ENCODE results near the gene LBR. TPM values are rescaled to one million over a fixed set of nuclear protein-coding genes. Genes with fewer than 3 reads are reported as not detected.

The LBR gene
- total and polyA plus RNA-seq, 8 donors = 12.3 to 31.6 (median 18.5) TPM

DNA sequence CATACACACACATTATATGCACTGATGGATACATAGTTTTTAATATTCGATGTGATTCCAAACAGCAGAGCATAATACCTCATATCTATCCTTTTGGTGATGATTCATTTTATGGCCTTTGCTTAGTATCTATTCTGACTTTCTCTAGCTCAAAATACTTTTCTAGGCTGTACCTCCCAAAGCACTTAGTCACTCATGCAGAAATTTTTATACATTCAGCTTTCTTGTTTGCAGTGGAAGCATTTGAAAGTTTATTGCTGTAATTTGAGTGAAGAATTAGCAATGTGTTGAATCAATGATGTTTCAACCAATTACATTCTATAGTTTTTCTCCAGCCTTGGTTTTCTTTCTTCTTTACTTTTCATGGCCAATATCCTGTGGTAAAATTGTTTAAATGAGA, 66.7 kb downstream of the LBR start:
- intact Hi-C loops (cut with DNase I) = no loop called here
- no peaks in the 10 kb centered on the region for H3K9me3 ChIP-seq
- H3K27me3 ChIP-seq = no peaks in the 10 kb centered on the region
- 77 to 95% methylated on average over 1 of the region's 1 CpG for WGBS, 2 donors
- H3K36me3 ChIP-seq = no peaks in the 10 kb centered on the region
- no peak overlapping the region for H3K4me3 ChIP-seq
- DNase-seq = no peak
- TF ChIP-seq CTCF (IDR thresholded peaks at IDR 0.05) = no peak
- no peak overlapping the region for H3K27ac ChIP-seq
- H3K4me1 ChIP-seq = no peaks in the 10 kb centered on the region
- no peak for ATAC-seq
- no peak for FAIRE-seq

- Histone ChIP-seq H3K27ac (no peak overlapping the region), H3K4me1 (no peaks in the 10 kb centered on the region), H3K4me3 (no peak overlapping the region), H3K9me3 (no peaks in the 10 kb centered on the region), H3K36me3 (no peaks in the 10 kb centered on the region), H3K27me3 (no peaks in the 10 kb centered on the region)
- ATAC-seq (no peak), FAIRE-seq (no peak), DNase-seq (no peak)
- intact Hi-C loops (cut with DNase I) = no loop called here
- no peak for TF ChIP-seq CTCF (IDR thresholded peaks at IDR 0.05)
- 86 to 93% methylated on average over 4 of the region's 4 CpGs for WGBS, 2 donors
These were observed 67.7 kb downstream of the LBR start for GRCh38 chr1:225360119-225360518.

- FAIRE-seq = no peak
- Histone ChIP-seq H3K36me3 (no peaks in the 10 kb centered on the region), H3K9me3 (no peaks in the 10 kb centered on the region), H3K27ac (no peak overlapping the region), H3K4me1 (no peaks in the 10 kb centered on the region), H3K27me3 (no peaks in the 10 kb centered on the region), H3K4me3 (no peak overlapping the region)
- 89 to 96% methylated on average over 1 of the region's 1 CpG for WGBS, 2 donors
- no peak for ATAC-seq
- intact Hi-C loops (cut with DNase I) = no loop called here
- no peak for TF ChIP-seq CTCF (IDR thresholded peaks at IDR 0.05)
- no peak for DNase-seq
These were observed 72.0 kb downstream of the LBR start for GRCh38 chr1:225355863-225356262.

DNA sequence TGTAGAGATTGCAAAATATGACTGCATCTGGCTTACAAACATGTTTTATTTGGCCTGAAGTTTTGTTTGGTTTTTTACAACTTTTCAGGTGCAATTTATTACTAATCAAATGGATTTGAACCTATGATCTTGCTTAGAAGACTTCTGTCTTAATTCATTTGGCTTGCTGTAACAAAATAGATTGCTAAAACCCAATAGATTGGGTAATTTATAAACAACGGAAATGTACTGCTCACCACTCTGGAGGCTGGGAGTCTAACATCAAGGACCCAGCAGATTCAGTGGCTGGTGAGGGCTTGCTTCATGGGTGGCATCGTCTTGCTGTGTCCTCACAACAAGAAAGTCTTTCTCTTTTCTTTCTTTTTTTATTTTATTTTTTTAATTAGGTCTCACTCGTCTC, 72.9 kb downstream of the LBR start:
- intact Hi-C loops (cut with DNase I) = no loop called here
- DNase-seq (no peak), FAIRE-seq (no peak), ATAC-seq (no peak)
- no peaks in the 10 kb centered on the region for H3K36me3 ChIP-seq
- H3K27me3 ChIP-seq = no peaks in the 10 kb centered on the region
- H3K27ac ChIP-seq = no peak overlapping the region
- no peaks in the 10 kb centered on the region for H3K9me3 ChIP-seq
- no peak for TF ChIP-seq CTCF (IDR thresholded peaks at IDR 0.05)
- no peak overlapping the region for H3K4me3 ChIP-seq
- H3K4me1 ChIP-seq = no peaks in the 10 kb centered on the region
- 84 to 95% methylated on average over 3 of the region's 3 CpGs for WGBS, 2 donors

Other genes starting within 250 kb of the LBR start
- 10 to 100 TPM; 27.8 to 62.8 (median 34.7) TPM for gene ENAH, start 225.1 kb upstream of the LBR start, total RNA-seq
- 10 to 100 TPM in 1 of 2 donors, 1 to 10 TPM in 1; 8.0 to 17.1 TPM for gene ENAH, start 225.1 kb upstream of the LBR start, polyA plus RNA-seq

Measured in pancreas (tissue), 10 donors.